GM21786 (cell line): ENCODE results near the gene FCGR2B.
"Not testable (repeated sequence)": the region's sequence is repeated elsewhere in the genome, so short reads cannot be mapped to it uniquely, and the experiment has no call there.

ENCODE experiments used
- ATAC-seq: cut with Tn5 transposase; IDR thresholded peaks from one replicate; pipeline ENCODE4 v1.9.1; 2021; ENCODE audit not compliant: unreplicated experiment

Gene FCGR2B

DNA sequence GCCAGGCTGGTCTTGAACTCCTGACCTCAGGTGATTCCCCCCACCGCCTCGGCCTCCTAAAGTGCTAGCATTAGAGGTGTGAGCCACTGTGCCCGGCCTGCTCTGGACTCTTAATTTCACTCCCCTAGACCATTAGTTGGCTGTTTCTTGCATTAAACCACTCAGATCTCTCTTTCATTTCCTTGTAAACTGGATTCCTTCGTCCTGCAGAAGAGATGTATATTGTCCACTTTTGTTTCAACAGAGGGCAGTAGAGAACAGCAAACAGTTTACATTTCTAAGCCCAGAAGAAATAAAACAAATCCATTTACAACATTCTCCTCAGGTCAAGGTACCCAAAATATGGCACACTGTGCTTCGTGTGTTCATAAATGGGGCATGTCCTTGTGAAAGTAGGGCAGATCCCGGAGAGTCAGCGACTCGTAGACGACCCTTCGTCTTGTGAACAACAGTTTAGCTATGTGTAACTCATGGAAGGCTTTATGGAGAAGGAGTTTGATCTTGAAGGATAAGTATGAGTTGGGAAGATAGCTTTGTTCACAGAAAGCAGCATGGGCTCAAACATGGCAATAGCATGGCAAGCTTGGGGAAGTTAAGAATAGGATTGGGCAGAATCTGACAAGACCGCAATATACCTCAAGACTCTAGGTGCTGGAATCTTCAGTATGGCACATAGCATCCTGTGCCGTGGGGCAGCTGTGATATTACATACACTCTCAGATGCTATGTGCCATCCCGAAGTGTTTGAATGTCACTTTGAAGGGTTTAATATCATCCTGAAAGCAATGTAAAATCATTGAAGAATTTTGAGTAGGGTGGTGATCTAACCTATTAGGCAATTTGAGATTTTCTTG, 15.2 kb upstream of the FCGR2B start:
- not testable (repeated sequence) for ATAC-seq

DNA sequence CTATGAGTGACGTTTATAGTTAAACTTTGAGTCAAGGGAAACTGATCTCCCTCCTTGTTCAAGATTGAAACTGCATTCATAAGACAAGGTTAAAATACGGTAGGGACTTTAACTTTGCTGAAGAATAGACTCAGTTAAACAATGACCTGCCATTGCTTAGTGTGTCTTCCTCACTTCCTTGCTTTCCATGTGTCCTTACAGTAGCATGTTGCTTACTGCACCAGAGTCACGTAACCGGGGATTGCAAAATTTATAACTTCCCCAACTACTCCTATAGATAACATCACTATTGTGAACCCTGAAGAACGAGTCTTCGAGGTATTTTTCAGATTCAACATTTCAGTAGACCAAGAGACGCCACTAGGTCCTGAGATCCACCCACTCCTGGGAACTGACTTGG, 9.4 kb upstream of the FCGR2B start:
- not testable (repeated sequence) for ATAC-seq

DNA sequence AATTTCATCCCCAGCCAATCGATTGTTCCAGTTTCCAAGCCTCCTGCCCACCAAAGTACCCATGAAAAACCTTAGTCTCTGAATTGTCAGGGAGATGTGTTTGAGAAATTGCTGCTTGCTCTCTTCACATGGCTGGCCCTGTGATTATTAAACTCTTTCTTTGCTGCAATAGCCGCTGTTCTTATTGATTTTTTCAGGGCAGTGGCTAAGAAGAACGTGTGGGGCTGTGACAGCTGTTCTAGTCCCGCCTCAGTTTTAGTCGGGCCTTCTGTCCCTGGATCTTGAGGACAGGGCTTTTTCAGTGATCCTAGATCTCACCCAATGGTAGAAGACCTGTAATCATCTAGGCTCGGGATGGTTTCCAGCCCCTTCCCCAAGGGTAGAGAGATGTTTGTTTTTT, 9.0 kb upstream of the FCGR2B start:
- not testable (repeated sequence) for ATAC-seq

DNA sequence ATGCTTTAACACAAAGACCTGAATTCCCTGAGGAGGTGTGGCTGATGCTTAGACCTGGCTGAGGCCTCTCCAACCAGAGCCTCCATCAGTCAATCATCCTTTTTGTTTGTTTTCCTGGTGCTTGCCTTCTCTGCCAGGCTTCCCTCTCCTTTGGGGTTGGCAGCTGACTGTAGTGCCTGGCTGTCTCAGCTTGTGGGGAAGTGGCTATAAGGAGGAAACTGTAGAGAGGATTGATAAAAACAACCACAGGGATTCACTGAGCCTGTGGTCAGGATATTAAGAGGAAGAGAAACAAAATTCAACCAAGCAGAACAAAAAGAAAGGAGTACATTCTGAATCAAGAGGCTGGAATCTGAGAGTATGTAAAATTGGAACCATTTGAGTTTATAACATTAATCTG, 4.4 kb upstream of the FCGR2B start:
- ATAC-seq = not testable (repeated sequence)

DNA sequence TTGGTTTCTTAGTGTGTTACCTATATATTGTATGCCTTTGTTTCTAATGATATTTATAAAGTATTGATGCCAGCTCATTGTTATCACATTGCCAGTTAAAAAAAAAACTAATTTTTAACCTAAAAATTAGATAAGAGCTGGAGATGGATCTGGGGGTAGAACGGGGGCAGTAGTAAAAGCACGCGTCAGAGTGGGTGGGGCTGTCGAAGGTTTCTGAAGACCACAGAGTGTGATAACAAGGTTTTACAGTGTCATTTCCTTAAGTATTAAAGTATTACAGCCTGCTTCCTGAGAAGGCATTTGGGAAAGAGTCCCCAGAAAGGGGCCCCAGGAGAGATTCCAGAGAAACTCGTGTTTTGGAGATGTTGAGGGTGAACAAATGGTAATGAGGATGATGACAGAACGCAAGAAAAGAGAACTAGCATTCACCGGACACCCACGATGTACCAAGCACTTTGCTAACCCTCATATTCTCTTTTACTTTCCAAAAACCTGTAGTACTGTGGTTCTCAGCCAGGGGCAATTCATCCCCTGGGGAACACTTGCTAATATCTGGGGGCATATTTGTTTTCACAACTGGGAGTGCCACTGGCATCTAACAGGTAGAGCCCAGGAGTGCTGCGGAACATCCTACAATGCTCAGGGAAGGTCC, 1.2 kb upstream of the FCGR2B start:
- ATAC-seq = not testable (repeated sequence)

DNA sequence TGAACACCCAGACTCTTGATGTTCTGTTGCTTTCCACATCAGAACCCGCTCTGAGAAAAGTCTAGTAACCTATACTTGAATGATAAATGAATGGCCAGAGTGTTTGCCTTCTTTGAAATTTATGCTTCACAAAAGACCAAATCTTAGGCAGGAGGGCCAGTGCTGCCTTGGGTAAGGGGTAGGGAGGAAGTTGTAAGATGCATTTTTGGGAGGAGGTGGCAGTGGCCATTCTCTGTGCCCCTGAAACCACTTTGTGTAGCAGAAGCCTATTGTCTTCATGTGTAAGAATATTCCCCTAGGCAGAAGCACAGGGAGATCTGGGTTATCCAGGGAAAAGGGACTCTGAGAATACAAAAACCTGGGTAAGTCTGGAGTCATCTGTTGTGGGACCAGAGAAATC, 626 bp downstream of the FCGR2B start:
- ATAC-seq = peak; percentile 18

DNA sequence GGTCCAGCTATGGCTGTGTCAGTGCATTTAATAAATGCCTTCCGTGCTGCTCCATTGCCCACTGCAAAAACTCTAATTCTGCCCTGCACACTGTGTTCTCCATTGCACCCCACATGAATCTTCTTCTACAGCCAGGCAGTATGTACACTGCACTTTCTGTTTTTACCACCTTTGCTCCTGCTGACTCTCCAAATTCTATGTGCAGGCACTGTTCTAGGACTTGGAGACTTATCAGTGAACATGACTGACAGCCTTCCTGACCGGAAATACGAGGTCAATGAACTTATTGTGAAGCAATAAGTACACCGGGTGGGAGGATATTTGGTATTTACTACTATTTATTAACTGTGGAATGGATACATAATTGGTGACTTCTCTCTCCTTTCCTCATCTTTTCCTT, 1.7 kb downstream of the FCGR2B start:
- not testable (repeated sequence) for ATAC-seq

DNA sequence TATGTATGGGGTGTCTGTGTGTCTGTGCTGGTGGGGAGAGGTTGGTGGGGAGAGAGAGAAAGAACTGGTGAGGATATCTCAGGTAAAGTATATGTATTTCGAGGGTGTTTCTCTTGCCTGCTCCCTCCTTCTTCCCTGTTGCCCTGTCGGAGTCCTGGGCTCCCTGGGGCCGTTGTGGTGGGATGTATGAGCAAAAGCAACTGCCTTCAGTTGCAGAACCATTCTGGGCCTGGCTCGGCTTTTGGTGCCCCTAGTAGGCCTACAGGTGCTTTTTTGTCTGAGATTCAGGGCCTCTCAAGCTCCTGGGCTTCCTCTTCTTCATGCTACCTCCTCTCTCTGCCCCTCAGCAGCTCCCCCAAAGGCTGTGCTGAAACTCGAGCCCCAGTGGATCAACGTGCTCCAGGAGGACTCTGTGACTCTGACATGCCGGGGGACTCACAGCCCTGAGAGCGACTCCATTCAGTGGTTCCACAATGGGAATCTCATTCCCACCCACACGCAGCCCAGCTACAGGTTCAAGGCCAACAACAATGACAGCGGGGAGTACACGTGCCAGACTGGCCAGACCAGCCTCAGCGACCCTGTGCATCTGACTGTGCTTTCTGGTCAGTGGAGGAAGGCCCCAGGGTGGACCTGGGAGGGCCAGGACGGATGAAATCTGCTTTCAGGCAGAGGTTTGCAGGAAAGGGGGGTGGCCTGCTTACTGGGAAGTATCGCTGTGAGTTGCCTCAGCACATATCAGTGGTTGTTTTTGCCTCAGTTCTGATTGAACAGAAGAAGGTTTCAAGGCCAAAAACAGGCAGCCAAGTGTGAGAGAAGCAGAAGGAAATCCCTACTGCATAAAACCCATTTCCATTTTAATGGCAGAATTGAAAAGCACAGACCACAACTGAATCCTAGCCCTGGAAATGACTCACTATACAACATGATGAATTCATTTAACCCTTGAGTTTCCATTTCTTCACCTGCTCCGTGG, 8.4 kb downstream of the FCGR2B start:
- ATAC-seq = not testable (repeated sequence)

DNA sequence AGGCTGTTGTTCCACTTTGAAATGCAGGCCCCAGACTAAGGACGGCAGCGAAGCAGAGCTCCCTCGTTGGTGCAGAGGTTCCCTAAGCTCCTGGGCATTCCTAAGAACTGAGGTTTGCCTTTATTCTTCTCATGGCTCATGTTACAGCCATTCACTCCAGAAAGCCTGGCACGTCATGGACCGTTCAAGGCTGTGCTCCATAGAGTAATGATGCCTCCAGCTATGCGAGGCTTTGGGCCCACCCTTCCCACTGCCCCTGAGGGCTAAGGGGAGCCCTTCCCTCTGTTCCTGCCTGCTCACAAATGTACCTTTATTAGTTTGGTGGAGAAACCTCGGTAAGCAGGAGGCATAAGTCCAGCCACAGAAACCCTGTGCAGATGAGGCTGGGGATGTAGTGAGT, 10.5 kb downstream of the FCGR2B start:
- not testable (repeated sequence) for ATAC-seq

DNA sequence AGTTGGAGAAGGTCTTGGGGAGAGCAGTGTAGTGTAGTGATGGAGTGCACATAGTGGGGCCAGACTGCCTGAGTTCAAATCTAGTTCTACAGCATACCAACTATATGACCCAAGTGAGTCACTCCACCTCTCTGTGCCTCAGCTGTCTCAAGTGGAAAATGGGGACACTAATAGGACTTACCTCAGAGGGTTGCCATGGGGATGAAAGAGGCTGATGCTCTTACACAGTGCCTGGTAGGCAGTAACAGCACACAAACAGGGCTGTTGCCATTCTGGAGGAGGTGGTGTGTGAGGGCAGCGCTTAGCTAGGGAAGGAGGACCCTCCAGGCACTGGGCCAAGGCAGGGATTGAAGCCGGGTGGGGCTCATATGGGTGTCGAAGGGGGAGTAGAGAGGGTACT, 11.5 kb downstream of the FCGR2B start:
- not testable (repeated sequence) for ATAC-seq

DNA sequence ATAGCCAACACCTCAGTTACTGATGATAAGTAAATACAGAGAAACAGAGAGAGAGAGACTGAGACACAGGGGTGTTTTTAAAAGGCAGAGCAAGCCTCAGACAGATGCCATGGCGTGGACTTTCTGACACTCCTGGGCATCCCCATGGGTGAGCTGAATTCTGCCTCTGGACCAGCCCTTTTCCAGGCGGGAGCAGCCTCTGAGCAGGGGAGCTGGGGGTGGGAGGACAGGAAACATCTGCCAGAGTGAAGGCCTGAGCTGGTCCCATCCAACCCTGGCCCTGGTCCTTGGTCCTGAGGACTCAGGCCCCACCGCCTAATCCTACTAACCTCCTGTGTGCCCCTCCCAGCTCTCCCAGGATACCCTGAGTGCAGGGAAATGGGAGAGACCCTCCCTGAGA, 12.0 kb downstream of the FCGR2B start:
- ATAC-seq = not testable (repeated sequence)

DNA sequence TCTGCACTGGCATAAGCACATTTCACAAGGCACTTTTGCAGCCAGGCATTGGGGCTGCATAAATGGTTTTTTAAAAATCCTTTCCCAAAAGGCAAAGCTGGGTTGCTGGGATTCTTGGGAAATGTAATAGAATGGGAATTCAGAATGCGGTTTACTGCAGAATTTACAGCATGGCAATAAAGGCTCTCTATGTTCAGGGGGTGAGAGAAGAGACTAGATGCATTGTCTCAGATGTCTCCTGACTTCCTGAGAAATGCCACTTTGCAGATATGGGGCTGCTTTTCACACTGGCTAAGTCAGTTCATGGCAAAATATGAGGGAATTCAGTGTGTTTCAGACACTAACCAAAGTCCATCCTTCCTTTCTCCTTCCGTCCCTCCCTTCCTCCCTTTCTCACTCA, 13.5 kb downstream of the FCGR2B start:
- no peak for ATAC-seq

DNA sequence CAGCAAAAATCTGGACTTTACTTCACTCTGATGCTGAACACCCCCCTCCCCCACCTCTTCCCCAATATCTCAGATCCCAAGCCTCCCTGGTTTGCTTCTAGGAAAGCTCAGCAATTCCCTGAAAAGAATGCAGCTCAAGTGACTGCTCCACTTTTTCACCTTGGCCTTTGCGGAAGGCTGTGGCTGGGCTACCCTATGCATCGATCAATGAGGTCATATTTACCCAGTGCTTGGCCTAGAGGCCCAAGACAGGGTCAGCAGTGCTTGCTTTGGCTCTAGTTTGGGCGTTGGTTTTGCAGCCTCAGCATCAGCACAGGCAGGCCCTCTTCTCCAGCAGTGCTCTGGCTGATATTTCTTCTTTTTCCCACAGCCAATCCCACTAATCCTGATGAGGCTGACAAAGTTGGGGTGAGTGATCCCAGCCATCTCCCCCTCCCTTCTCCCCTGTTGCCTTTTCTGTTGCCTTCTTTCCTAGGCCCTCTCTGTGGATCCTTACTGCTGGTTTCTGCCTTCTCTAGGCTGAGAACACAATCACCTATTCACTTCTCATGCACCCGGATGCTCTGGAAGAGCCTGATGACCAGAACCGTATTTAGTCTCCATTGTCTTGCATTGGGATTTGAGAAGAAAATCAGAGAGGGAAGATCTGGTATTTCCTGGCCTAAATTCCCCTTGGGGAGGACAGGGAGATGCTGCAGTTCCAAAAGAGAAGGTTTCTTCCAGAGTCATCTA, 14.2 kb downstream of the FCGR2B start:
- ATAC-seq = no peak

DNA sequence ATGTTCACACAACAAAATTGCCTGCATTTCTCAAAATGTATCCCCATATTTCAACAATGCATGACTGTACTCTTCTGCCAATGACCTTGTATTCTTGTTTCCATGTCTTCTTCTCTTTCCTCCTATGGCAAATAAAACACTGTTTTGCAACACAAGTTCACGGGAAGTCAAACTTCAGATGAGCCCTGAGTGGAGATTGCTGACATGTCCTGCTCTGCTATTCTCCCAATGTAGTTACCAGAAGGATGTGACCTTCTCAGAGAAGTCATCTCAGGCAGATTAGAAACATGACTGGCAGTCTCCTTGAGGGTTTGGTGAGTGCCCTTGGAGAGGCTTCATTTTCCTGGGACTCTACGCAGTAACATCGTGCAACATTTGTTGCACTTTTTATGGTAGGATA, 15.6 kb downstream of the FCGR2B start:
- ATAC-seq = no peak

DNA sequence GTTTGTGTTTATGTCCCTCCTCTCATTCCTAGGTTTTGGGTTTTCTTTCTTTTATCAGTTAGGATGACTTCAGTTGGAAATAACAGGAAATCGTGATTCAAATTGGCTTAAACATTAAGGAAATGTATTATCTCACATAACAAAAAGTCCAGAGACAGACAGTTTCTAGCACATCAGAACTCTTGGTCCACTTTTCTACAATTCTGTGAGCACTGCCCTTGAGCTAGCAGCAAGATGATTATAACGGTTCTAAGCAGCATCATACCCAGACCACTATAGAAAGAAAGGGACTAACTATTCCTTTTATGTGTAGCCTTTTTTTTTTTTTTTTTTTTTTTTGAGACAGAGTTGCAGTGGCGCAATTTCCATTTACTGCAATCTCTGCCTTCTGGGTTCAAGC, 18.9 kb downstream of the FCGR2B start:
- no peak for ATAC-seq

DNA sequence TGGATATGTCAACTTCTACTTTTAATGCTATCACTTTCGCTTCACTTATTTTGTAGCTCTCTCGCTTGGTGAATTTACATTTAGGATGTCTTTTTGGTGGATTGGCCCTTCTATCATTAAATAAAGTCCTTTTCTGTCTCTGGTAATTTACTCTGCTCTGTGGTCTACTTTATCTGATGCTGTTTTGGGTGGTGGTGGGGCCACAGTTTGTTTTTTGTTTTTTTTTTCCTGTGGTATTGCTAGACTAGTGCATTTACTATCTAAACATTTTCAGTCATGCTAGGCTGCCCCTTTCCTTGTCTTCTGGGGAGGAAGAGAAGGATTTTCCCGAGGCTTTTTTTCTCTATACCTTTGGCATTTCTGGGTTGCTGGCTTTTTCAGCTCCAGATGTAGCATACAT, 26.0 kb downstream of the FCGR2B start:
- ATAC-seq = no peak

DNA sequence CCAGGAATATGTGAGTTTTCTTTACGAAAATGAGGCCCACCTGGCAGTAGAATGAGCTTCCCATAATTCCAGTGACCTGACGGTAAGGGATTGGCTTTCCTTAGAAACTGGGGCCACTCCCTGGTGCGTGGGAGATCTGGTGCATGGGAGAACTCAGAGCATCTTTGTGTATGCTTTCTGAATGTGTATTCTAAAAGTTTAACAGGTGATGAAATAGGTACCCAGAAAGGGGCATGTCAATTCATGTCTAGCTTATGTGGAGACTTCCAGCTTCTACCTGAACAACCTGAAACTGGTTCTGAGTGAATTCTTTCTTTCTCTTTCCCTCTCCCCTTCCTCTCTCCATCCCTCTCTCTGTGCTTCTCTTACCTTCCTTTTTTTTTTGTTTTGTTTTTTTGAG, 28.9 kb downstream of the FCGR2B start:
- no peak for ATAC-seq

DNA sequence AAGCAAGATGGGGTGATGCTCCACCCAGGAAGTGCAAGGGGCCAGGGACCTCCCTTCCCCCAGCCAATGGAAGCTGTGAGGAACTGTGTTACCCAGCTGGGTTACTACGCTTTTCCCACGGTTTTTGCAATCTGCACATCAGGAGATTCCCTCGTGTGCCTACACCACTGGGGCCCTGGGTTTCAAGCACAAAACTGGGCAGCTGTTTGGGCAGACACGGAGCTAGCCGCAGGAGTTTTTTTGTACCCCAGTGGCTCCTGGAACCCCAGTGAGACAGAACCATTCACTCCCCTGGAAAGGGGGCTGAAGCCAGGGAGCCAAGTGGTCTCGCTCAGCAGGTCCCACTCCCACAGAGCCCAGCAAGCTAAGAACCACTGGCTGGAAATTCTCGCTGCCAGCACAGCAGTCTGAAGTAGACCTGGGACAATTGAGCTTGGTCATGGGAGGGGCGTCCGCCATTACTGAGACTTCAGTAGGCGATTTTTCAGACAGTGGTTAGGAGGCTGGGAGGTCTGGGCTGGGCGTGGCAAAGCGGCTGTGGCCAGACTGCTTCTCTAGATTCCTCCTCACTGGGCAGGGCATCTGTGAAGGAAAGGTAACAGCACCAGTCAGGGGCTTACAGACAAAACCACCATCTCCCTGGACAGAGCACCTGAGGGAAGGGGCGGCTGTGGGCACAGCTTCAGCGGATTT, 30.2 kb downstream of the FCGR2B start:
- ATAC-seq = not testable (repeated sequence)

DNA sequence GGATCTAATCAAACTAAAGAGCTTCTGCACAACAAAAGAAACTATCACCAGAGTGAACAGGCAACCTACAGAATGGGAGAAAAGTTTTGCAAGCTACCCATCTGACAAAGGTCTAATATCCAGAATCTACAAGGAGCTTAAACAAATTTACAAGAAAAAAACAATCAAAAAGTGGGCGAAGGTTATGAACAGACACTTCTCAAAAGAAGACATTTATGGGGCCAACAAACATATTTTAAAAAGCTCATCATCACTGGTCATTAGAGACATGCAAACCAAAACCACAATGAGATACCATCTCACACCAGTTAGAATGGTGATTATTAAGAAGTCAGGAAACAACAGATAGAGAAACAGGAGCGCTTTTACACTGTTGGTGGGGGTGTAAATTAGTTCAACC, 35.4 kb downstream of the FCGR2B start:
- not testable (repeated sequence) for ATAC-seq

DNA sequence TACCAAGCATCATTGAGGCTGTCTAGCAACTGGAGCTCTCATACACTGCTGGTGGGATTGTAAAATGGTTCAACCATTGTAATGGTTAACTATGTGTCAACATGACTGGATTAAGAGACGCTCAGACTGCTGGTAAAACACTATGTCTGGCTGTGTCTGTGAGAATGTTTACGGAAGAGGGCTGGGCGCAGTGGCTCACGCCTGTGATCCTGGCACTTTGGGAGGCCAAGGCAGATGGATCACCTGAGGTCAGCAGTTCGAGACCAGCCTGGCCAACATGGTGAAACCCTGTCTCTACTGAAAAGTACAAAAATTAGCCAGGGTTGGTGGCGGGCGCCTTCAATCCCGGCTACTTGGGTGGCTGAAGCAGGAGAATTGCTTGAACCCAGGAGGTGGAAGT, 39.3 kb downstream of the FCGR2B start:
- ATAC-seq = no peak
